ENCODE measurements around the gene DDX1.

- TF ChIP-seq CTCF (IDR thresholded peaks at IDR 0.05; ENCODE audit: insufficient read depth, low read length), result no peak
- no peak for TF ChIP-seq POLR2AphosphoS5 (IDR thresholded peaks at IDR 0.05; ENCODE audit: low read depth)
These were observed 7.8 kb upstream of the DDX1 start for GRCh38 chr2:15583826-15584225.

All from HL-60 (cell line).